Activated CD4-positive, CD25-positive, alpha-beta regulatory T cell treated with anti-CD3 and anti-CD28 coated beads, Interleukin-2, amount 50 U/mL, for 16 hours (primary cell): ENCODE measurements around the gene MEF2D.

ENCODE experiments used
- DNase-seq: peaks from one replicate; pipeline ENCODE4 v3.0.0-alpha.2; 2020; ENCODE audit warnings: low read depth, low spot score

The MEF2D gene

GRCh38 chr1:156500793-156501506 is 375 bp upstream of the MEF2D start:
- DNase-seq: peak; percentile 84

GRCh38 chr1:156499842-156500542 is 583 bp downstream of the MEF2D start:
- no peak for DNase-seq

- no peak for DNase-seq
Observed at GRCh38 chr1:156499194-156499841, 1.3 kb downstream of the MEF2D start.

- DNase-seq: no peak
Observed at GRCh38 chr1:156498432-156499193, 2.0 kb downstream of the MEF2D start.

GRCh38 chr1:156497743-156498431 is 2.7 kb downstream of the MEF2D start:
- DNase-seq: no peak

- DNase-seq: no peak
Observed at GRCh38 chr1:156497078-156497742, 3.4 kb downstream of the MEF2D start.

GRCh38 chr1:156496211-156496761 is 4.3 kb downstream of the MEF2D start:
- DNase-seq: no peak

- no peak for DNase-seq
Observed at GRCh38 chr1:156495401-156496140, 5.0 kb downstream of the MEF2D start.

GRCh38 chr1:156494309-156494895 is 6.2 kb downstream of the MEF2D start:
- no peak for DNase-seq

- DNase-seq: no peak
Observed at GRCh38 chr1:156493742-156494141, 6.8 kb downstream of the MEF2D start.

- no peak for DNase-seq
Observed at GRCh38 chr1:156493154-156493631, 7.4 kb downstream of the MEF2D start.

GRCh38 chr1:156492591-156493080 is 7.9 kb downstream of the MEF2D start:
- DNase-seq: no peak

- DNase-seq: no peak
Observed at GRCh38 chr1:156492013-156492590, 8.5 kb downstream of the MEF2D start.

GRCh38 chr1:156491151-156491949 is 9.2 kb downstream of the MEF2D start:
- DNase-seq: no peak

- DNase-seq: no peak
Observed at GRCh38 chr1:156490401-156491032, 10.1 kb downstream of the MEF2D start.

- no peak for DNase-seq
Observed at GRCh38 chr1:156489935-156490293, 10.7 kb downstream of the MEF2D start.

GRCh38 chr1:156489166-156489934 is 11.2 kb downstream of the MEF2D start:
- no peak for DNase-seq
